H1 (cell line): ENCODE data around the gene CAMTA1. TPM values are rescaled to one million over a fixed set of nuclear protein-coding genes. Genes with fewer than 3 reads are reported as not detected.

Experiments
- CTCF ChIA-PET: fragments of 300-600 bp; sonication (Branson Sonifier 250); formaldehyde crosslinking; loops from one replicate; lab custom pipeline; 2021; ENCODE audit not compliant: partially characterized antibody; lab: Charles Lee
- POLR2A ChIA-PET: fragments of 300-600 bp; sonication (Branson Sonifier 250); formaldehyde crosslinking; loops from one replicate; lab custom pipeline; 2021; ENCODE audit warnings: inconsistent platforms; ENCODE audit not compliant: partially characterized antibody; lab: Charles Lee
- DNase-seq, 2 experiments: peaks; one replicate each; pipeline versions ENCODE4 v3.0.0 to v3.0.0-alpha.2; 2010 to 2022; ENCODE audit warnings: low spot score in 2 of 2, low read depth in 1 of 2, mixed read lengths in 1 of 2
- FAIRE-seq: peaks from 2 replicates; lab custom pipeline; 2011; peaks lifted over from hg19 to GRCh38; lab: Jason Lieb, UNC
- H2AFZ ChIP-seq: 2 replicates; pipeline ENCODE4 v1.8.1; 2012; ENCODE audit warnings: low read length, inconsistent platforms
- H2AK5ac ChIP-seq: 2 replicates; pipeline ENCODE4 v1.6.1; 2013; ENCODE audit warnings: low read depth, low read length
- H2BK120ac ChIP-seq: replicated peaks from 2 replicates; pipeline ENCODE3; 2013; ENCODE audit warnings: low read depth, low read length, inconsistent platforms
- H2BK12ac ChIP-seq: 2 replicates; pipeline ENCODE4 v1.6.1; 2013; ENCODE audit warnings: low read depth, low read length
- H2BK15ac ChIP-seq: 2 replicates; pipeline ENCODE4 v1.6.1; 2013; ENCODE audit warnings: low read length
- H2BK20ac ChIP-seq: 2 replicates; pipeline ENCODE4 v1.6.1; 2013; ENCODE audit warnings: low read length
- H2BK5ac ChIP-seq: 2 replicates; pipeline ENCODE4 v1.6.1; 2013; ENCODE audit warnings: low read depth, low read length
- H3K14ac ChIP-seq: 2 replicates; pipeline ENCODE4 v1.6.1; 2013; ENCODE audit warnings: inconsistent platforms; ENCODE audit not compliant: insufficient read length
- H3K18ac ChIP-seq: 2 replicates; pipeline ENCODE4 v1.6.1; 2013; ENCODE audit warnings: low read length; ENCODE audit errors: extremely low read depth
- H3K23ac ChIP-seq: 2 replicates; pipeline ENCODE4 v1.6.1; 2013; ENCODE audit warnings: inconsistent platforms; ENCODE audit not compliant: insufficient read length
- H3K23me2 ChIP-seq: 2 replicates; pipeline ENCODE4 v1.6.1; 2013; ENCODE audit warnings: low read depth, low read length
- H3K27ac ChIP-seq: 2 replicates; pipeline ENCODE4 v1.6.1; 2011; ENCODE audit warnings: low read depth, low read length, inconsistent platforms
- H3K27me3 ChIP-seq, 4 experiments: replicated peaks in 1 of 4; 1 replicate in 1 of 4; 2 replicates in 3 of 4; pipeline versions ENCODE4 v1.6.1 to v1.8.1; 2011 to 2013; ENCODE audit warnings: low read length in 3 of 4, mild to moderate bottlenecking in 3 of 4, inconsistent platforms in 2 of 4, mixed read lengths in 2 of 4, moderate library complexity in 1 of 4; ENCODE audit not compliant: control insufficient read depth in 3 of 4, insufficient read depth in 3 of 4; ENCODE audit errors: extremely low read depth in 1 of 4
- H3K36me3 ChIP-seq, 4 experiments: 2 replicates each; pipeline versions ENCODE4 v1.6.1 to v1.8.1; 2011 to 2013; ENCODE audit warnings: mild to moderate bottlenecking in 4 of 4, low read length in 3 of 4, moderate library complexity in 2 of 4, control low read depth in 1 of 4, inconsistent platforms in 1 of 4; ENCODE audit not compliant: insufficient read depth in 4 of 4, control insufficient read depth in 2 of 4
- H3K4ac ChIP-seq: replicated peaks from 2 replicates; pipeline ENCODE3; 2013; ENCODE audit warnings: low read length, low read depth, mixed read lengths, inconsistent platforms; ENCODE audit not compliant: insufficient read length
- H3K4me1 ChIP-seq, 4 experiments: replicated peaks in 1 of 4; 1 replicate in 1 of 4; 2 replicates in 3 of 4; pipeline versions ENCODE4 v1.6.1 to v1.8.1; 2011 to 2013; ENCODE audit warnings: low read length in 3 of 4, inconsistent platforms in 2 of 4, mixed read lengths in 1 of 4; ENCODE audit not compliant: insufficient read depth in 4 of 4, control insufficient read depth in 3 of 4
- H3K4me2 ChIP-seq, 2 experiments: 2 replicates each; pipeline versions ENCODE4 v1.6.1 to v1.8.1; 2011 to 2013; ENCODE audit warnings: low read depth in 2 of 2, low read length in 2 of 2, control low read depth in 1 of 2, inconsistent platforms in 1 of 2, mild to moderate bottlenecking in 1 of 2; ENCODE audit not compliant: insufficient read depth in 1 of 2
- H3K4me3 ChIP-seq, 4 experiments: fragments of 200-600, 300-600 bp in 1 of 4; sonication (generic), shearing (Covaris generic), sonication (Bioruptor Twin) in 1 of 4; 2 replicates each; pipeline versions ENCODE4 v1.5.1 to v1.8.1; 2011 to 2016; ENCODE audit warnings: low read length in 4 of 4, low read depth in 3 of 4, control low read depth in 2 of 4, inconsistent platforms in 2 of 4, mild to moderate bottlenecking in 2 of 4, mixed read lengths in 1 of 4, moderate library complexity in 1 of 4; ENCODE audit not compliant: insufficient read depth in 2 of 4; ENCODE audit errors: extremely low read depth in 1 of 4
- H3K56ac ChIP-seq: replicated peaks from 2 replicates; pipeline ENCODE3; 2013; ENCODE audit warnings: low read depth, mild to moderate bottlenecking, mixed read lengths, low read length, inconsistent platforms; ENCODE audit not compliant: insufficient read length
- H3K79me1 ChIP-seq: 2 replicates; pipeline ENCODE4 v1.6.1; 2013; ENCODE audit warnings: low read depth, low read length, control low read depth
- H3K79me2 ChIP-seq, 2 experiments: 2 replicates each; pipeline versions ENCODE4 v1.6.1 to v1.8.1; 2012 to 2013; ENCODE audit warnings: low read length in 2 of 2, mild to moderate bottlenecking in 2 of 2, inconsistent platforms in 1 of 2; ENCODE audit not compliant: insufficient read depth in 2 of 2, control insufficient read depth in 1 of 2
- H3K9ac ChIP-seq, 4 experiments: replicated peaks in 1 of 4; 1 replicate in 1 of 4; 2 replicates in 3 of 4; pipeline versions ENCODE4 v1.6.1 to v1.8.1; 2011 to 2013; ENCODE audit warnings: low read depth in 3 of 4, low read length in 3 of 4, control low read depth in 2 of 4, mild to moderate bottlenecking in 2 of 4, moderate library complexity in 2 of 4, inconsistent platforms in 1 of 4; ENCODE audit errors: extremely low read depth in 1 of 4
- H3K9me3 ChIP-seq, 2 experiments: 2 replicates each; pipeline versions ENCODE4 v1.6.1 to v1.8.1; 2012 to 2013; ENCODE audit warnings: mild to moderate bottlenecking in 2 of 2, moderate library complexity in 2 of 2, control low read depth in 1 of 2, inconsistent platforms in 1 of 2, low read depth in 1 of 2, low read length in 1 of 2, mixed read lengths in 1 of 2; ENCODE audit not compliant: insufficient read depth in 2 of 2
- H4K20me1 ChIP-seq, 2 experiments: replicated peaks in 1 of 2; 2 replicates each; pipeline versions ENCODE3 to v1.8.1; 2011 to 2013; ENCODE audit warnings: inconsistent platforms in 2 of 2, low read length in 2 of 2, mild to moderate bottlenecking in 1 of 2; ENCODE audit not compliant: insufficient read depth in 2 of 2, control insufficient read depth in 1 of 2
- H4K5ac ChIP-seq: 2 replicates; pipeline ENCODE4 v1.6.1; 2013; ENCODE audit warnings: low read length, low read depth, mixed read lengths, inconsistent platforms; ENCODE audit not compliant: insufficient read length
- H4K8ac ChIP-seq: 2 replicates; pipeline ENCODE4 v1.8.0; 2013; ENCODE audit warnings: mild to moderate bottlenecking, moderate library complexity, low read length, inconsistent platforms; ENCODE audit not compliant: insufficient read depth; ENCODE audit errors: extremely low read depth
- H4K91ac ChIP-seq: replicated peaks from 2 replicates; pipeline ENCODE3; 2013; ENCODE audit warnings: low read length, mixed read lengths, inconsistent platforms; ENCODE audit not compliant: insufficient read length
- BRCA1 ChIP-seq: IDR thresholded peaks from 2 replicates; pipeline ENCODE4 v1.6.1; 2012; ENCODE audit warnings: low read depth, low read length, improper control_type of control experiment
- CHD2 ChIP-seq: IDR thresholded peaks from 2 replicates; pipeline ENCODE4 v1.6.1; 2012; ENCODE audit warnings: low read length, improper control_type of control experiment
- E2F6 ChIP-seq: IDR thresholded peaks from 2 replicates; pipeline ENCODE4 v1.6.1; 2012; ENCODE audit warnings: inconsistent platforms
- HDAC2 ChIP-seq, 2 experiments: fragments of 300-600 bp in 1 of 2; sonication (generic) in 1 of 2; IDR thresholded peaks; 2 replicates each; pipeline ENCODE4 v1.6.1; 2011 to 2012; ENCODE audit warnings: low read depth in 2 of 2, low read length in 2 of 2, mild to moderate bottlenecking in 2 of 2, moderate library complexity in 2 of 2, borderline replicate concordance in 1 of 2, inconsistent platforms in 1 of 2
- JUN ChIP-seq: IDR thresholded peaks from 2 replicates; pipeline ENCODE4 v1.6.1; 2011; ENCODE audit warnings: low read depth, mild to moderate bottlenecking, improper control_type of control experiment, low read length
- JUND ChIP-seq: IDR thresholded peaks from 2 replicates; pipeline ENCODE4 v1.6.1; 2011; ENCODE audit warnings: mild to moderate bottlenecking, improper control_type of control experiment, low read length
- KDM1A ChIP-seq: fragments of 200-600, 300-600 bp; sonication (generic); IDR thresholded peaks from 2 replicates; pipeline ENCODE4 v1.7.1; 2016; ENCODE audit warnings: mild to moderate bottlenecking, low read length, borderline replicate concordance
- POLR2A ChIP-seq, 2 experiments: IDR thresholded peaks; 1 replicate in 1 of 2; 2 replicates in 1 of 2; pipeline ENCODE4 v1.6.1; 2011; ENCODE audit warnings: low read depth in 2 of 2, low read length in 2 of 2, mild to moderate bottlenecking in 2 of 2; ENCODE audit errors: control extremely low read depth in 1 of 2
- SP2 ChIP-seq: IDR thresholded peaks from 2 replicates; pipeline ENCODE4 v1.6.1; 2012; ENCODE audit warnings: mild to moderate bottlenecking, low read length, inconsistent platforms
- TEAD4 ChIP-seq: IDR thresholded peaks from 2 replicates; pipeline ENCODE4 v1.6.1; 2012; ENCODE audit warnings: low read depth, low read length, inconsistent platforms, mixed read lengths
- USF2 ChIP-seq: IDR thresholded peaks from 2 replicates; pipeline ENCODE4 v1.6.1; 2011; ENCODE audit warnings: low read length, improper control_type of control experiment
- ZNF274 ChIP-seq: IDR thresholded peaks from 2 replicates; pipeline ENCODE4 v1.7.0; 2012; ENCODE audit warnings: low read length, borderline replicate concordance; ENCODE audit errors: extremely low read depth
- WGBS, 2 experiments: shearing (Covaris generic) in 1 of 2; methylation state at CpG; one replicate each; pipeline versions ENCODE4 v1.1.6 to v1.1.7; 2013 to 2015; ENCODE audit warnings: low lambda C conversion rate in 2 of 2, mixed read lengths in 2 of 2, inconsistent platforms in 1 of 2, low coverage in 1 of 2, missing lambda C conversion rate in 1 of 2; ENCODE audit not compliant: insufficient replicate concordance in 2 of 2, insufficient coverage in 1 of 2, insufficient read length in 1 of 2; ENCODE audit errors: extremely low coverage in 1 of 2, missing lambda C conversion rate in 1 of 2; 5-methylcytosine and 5-hydroxymethylcytosine counted together
- polyA plus RNA-seq, 7 experiments: library from polyadenylated mRNA; depleted of rRNA in 3 of 7; stranded (reverse) in 5 of 7; unstranded in 2 of 7; fragments of >200 nt in 5 of 7; fragments of 200-250 nt in 2 of 7; gene quantifications; 1 replicate in 5 of 7; 2 replicates in 1 of 7; 4 replicates in 1 of 7; pipeline versions ENCODE4 v1.2.1 to v1.2.3, GENCODE V29; 2011 to 2013; ENCODE audit warnings: missing spikeins in 2 of 7, mixed read lengths in 2 of 7
- total RNA-seq: library from RNA; stranded (reverse); fragmentation: NEBNext Ultra II Directional; extraction: Animal tissue kit (Norgen Biotek cat#: 25700); gene quantifications from 2 replicates; pipeline ENCODE4 v1.2.1, GENCODE V29; 2021

CAMTA1 gene
- total and polyA plus RNA-seq, 2 of the 8 experiments (the other 6 are each of a cell fraction or from before 2014, with no cell fraction given), result 65.0 to 119 TPM

- 89% methylated on average over 9 of the region's 9 CpGs; no CpG with 5 or more reads in 1 of the 2 experiments for WGBS, 2 experiments
- no peak for FAIRE-seq
- CTCF ChIA-PET, result no interaction called here
- TF ChIP-seq ZNF274, result no peak
- TF ChIP-seq E2F6, result no peak
- no peak for TF ChIP-seq CHD2
- no peak for TF ChIP-seq KDM1A
- TF ChIP-seq TEAD4, result no peak
- TF ChIP-seq SP2, result no peak
- TF ChIP-seq USF2, result no peak
- no peak for TF ChIP-seq BRCA1
- TF ChIP-seq POLR2A (IDR thresholded peaks at IDR 0.05; ENCODE audit: control extremely low read depth in 1 of 2, low read depth in 2 of 2, low read length in 2 of 2), result no peak
- no peak for TF ChIP-seq HDAC2 (IDR thresholded peaks at IDR 0.05; ENCODE audit: borderline replicate concordance in 1 of 2, low read depth in 2 of 2, low read length in 2 of 2)
- TF ChIP-seq JUN, result no peak
- no peak for TF ChIP-seq JUND
Observed at GRCh38 chr1:7405844-7406500, 620.7 kb downstream of the CAMTA1 start.

More at GRCh38 chr1:7405844-7406500, 620.7 kb downstream of the CAMTA1 start:
- peak overlapping the region; percentile 26 for H4K91ac ChIP-seq
- H3K79me2 ChIP-seq, result no peaks in the 10 kb centered on the region
- no peaks in the 10 kb centered on the region for H3K79me1 ChIP-seq
- POLR2A ChIA-PET, result no interaction called here
- no peaks in the 10 kb centered on the region for H4K20me1 ChIP-seq
- no peaks in the 10 kb centered on the region for H3K23me2 ChIP-seq
- H2AFZ ChIP-seq, result no peak overlapping the region
- H3K9ac ChIP-seq, result no peak overlapping the region
- H3K14ac ChIP-seq, result no peak overlapping the region
- H3K9me3 ChIP-seq, result no peaks in the 10 kb centered on the region
- H4K5ac ChIP-seq, result no peak overlapping the region
- no peak overlapping the region for H2BK15ac ChIP-seq
- H3K27me3 ChIP-seq, result no peaks in the 10 kb centered on the region
- H4K8ac ChIP-seq, result 0 out of 2 replicates have a peak overlapping the region, but pooled peaks have one; percentile 58
- peak in 1 of 2 experiments; percentile 29 for DNase-seq
- peak overlapping the region; percentile 3; the same call in 1 of the 2 replicates for H2AK5ac ChIP-seq
- 0 out of 2 replicates have a peak overlapping the region, but pooled peaks have one; percentile 27 for H2BK12ac ChIP-seq
- no peak overlapping the region for H3K4ac ChIP-seq
- H2BK20ac ChIP-seq, result no peak overlapping the region
- H3K27ac ChIP-seq, result no peak overlapping the region
- no peak overlapping the region for H3K4me3 ChIP-seq
- no peak overlapping the region for H3K23ac ChIP-seq
- H3K4me2 ChIP-seq, result no peak overlapping the region
- no peaks in the 10 kb centered on the region for H3K36me3 ChIP-seq
- H3K18ac ChIP-seq, result no peak overlapping the region
- no peak overlapping the region for H2BK120ac ChIP-seq
- H2BK5ac ChIP-seq, result 0 out of 2 replicates have a peak overlapping the region, but pooled peaks have one; percentile 54
- no peak overlapping the region for H3K56ac ChIP-seq
- peaks cover 2 to 10% (median 8%) of the 10 kb centered on the region in 4 experiments; a peak in 6 of 7 replicates for H3K4me1 ChIP-seq
